ENCODE results near the gene CARD9. TPM values are rescaled to one million over a fixed set of nuclear protein-coding genes. Genes with fewer than 3 reads are reported as not detected.

The CARD9 gene
- total RNA-seq, 4 donors from 2014 or later, result 2.5 to 6.9 (median 4.9) TPM

GRCh38 chr9:136379891-136380290 is 6.4 kb upstream of the CARD9 start:
- TF ChIP-seq CTCF (IDR thresholded peaks at IDR 0.05), result no peak

GRCh38 chr9:136379401-136379800 is 5.9 kb upstream of the CARD9 start:
- TF ChIP-seq CTCF (IDR thresholded peaks at IDR 0.05), result no peak

More at GRCh38 chr9:136379891-136380290, 6.4 kb upstream of the CARD9 start:
- ATAC-seq (ENCODE audit: low FRiP score), result no peak
- DNase-seq (ENCODE audit: low spot score), result no peak

GRCh38 chr9:136379003-136379287 is 5.5 kb upstream of the CARD9 start:
- TF ChIP-seq CTCF (IDR thresholded peaks at IDR 0.05), result no peak
- no peak for DNase-seq (ENCODE audit: low spot score)
- ATAC-seq (ENCODE audit: low FRiP score), result no peak

More at GRCh38 chr9:136379401-136379800, 5.9 kb upstream of the CARD9 start:
- ATAC-seq (ENCODE audit: low FRiP score) (no peak), DNase-seq (ENCODE audit: low spot score) (no peak)

- no peak for TF ChIP-seq CTCF (IDR thresholded peaks at IDR 0.05)
- DNase-seq (ENCODE audit: low spot score) (no peak), ATAC-seq (ENCODE audit: low FRiP score) (no peak)
These were observed 4.9 kb upstream of the CARD9 start for GRCh38 chr9:136378170-136379002.

GRCh38 chr9:136377341-136378169 is 4.1 kb upstream of the CARD9 start:
- no peak for TF ChIP-seq CTCF (IDR thresholded peaks at IDR 0.05)
- DNase-seq (ENCODE audit: low spot score) (no peak), ATAC-seq (ENCODE audit: low FRiP score) (no peak)

GRCh38 chr9:136376457-136376856 is 3.0 kb upstream of the CARD9 start:
- TF ChIP-seq CTCF (IDR thresholded peaks at IDR 0.05), result no peak
- ATAC-seq (ENCODE audit: low FRiP score) (no peak), DNase-seq (ENCODE audit: low spot score) (no peak)
